Epithelial cell of prostate (primary cell): Measurements from ENCODE around the gene ASMTL.
"Not testable (repeated sequence)": the region's sequence is repeated elsewhere in the genome, so short reads cannot be mapped to it uniquely, and the experiment has no call there.

Experiments used
- DNase-seq: peaks from one replicate; pipeline ENCODE4 v3.0.0-alpha.2; 2011; ENCODE audit warnings: low read depth, low spot score
- H3K27ac ChIP-seq: fragments of 450-650 bp; 2 replicates; pipeline ENCODE4 v1.5.1; 2017; ENCODE audit warnings: mild to moderate bottlenecking

ASMTL gene

GRCh38 chrX:1442016-1442665 is 10.6 kb downstream of the ASMTL start:
- no peak overlapping the region for H3K27ac ChIP-seq
- DNase-seq: no peak

- no peak overlapping the region for H3K27ac ChIP-seq
- no peak for DNase-seq
Measured at GRCh38 chrX:1440506-1440905, 12.2 kb downstream of the ASMTL start.

GRCh38 chrX:1435241-1435895 is 17.3 kb downstream of the ASMTL start:
- DNase-seq: no peak
- no peak overlapping the region for H3K27ac ChIP-seq

- no peak overlapping the region for H3K27ac ChIP-seq
- no peak for DNase-seq
Measured at GRCh38 chrX:1434871-1435240, 17.9 kb downstream of the ASMTL start.

- DNase-seq: no peak
- H3K27ac ChIP-seq: no peak overlapping the region
Measured at GRCh38 chrX:1433646-1434357, 18.9 kb downstream of the ASMTL start.

- DNase-seq: no peak
- no peak overlapping the region for H3K27ac ChIP-seq
Measured at GRCh38 chrX:1430451-1430850, 22.3 kb downstream of the ASMTL start.

- no peak overlapping the region for H3K27ac ChIP-seq
- DNase-seq: no peak
Measured at GRCh38 chrX:1427756-1428155, 25.0 kb downstream of the ASMTL start.

GRCh38 chrX:1426321-1426720 is 26.4 kb downstream of the ASMTL start:
- not testable (repeated sequence) for H3K27ac ChIP-seq, DNase-seq

GRCh38 chrX:1425381-1425780 is 27.3 kb downstream of the ASMTL start:
- no peak overlapping the region for H3K27ac ChIP-seq
- no peak for DNase-seq

- no peak for DNase-seq
Measured at GRCh38 chrX:1424147-1424851, 28.4 kb downstream of the ASMTL start.

GRCh38 chrX:1423215-1423614 is 29.5 kb downstream of the ASMTL start:
- H3K27ac ChIP-seq: no peak overlapping the region
- no peak for DNase-seq

More at GRCh38 chrX:1424147-1424851, 28.4 kb downstream of the ASMTL start:
- no peak overlapping the region for H3K27ac ChIP-seq

GRCh38 chrX:1422135-1422465 is 30.6 kb downstream of the ASMTL start:
- no peak overlapping the region for H3K27ac ChIP-seq
- DNase-seq: no peak

GRCh38 chrX:1421433-1422134 is 31.1 kb downstream of the ASMTL start:
- no peak for DNase-seq
- no peak overlapping the region for H3K27ac ChIP-seq

GRCh38 chrX:1420371-1420770 is 32.3 kb downstream of the ASMTL start:
- no peak for DNase-seq
- H3K27ac ChIP-seq: no peak overlapping the region

- H3K27ac ChIP-seq: no peak overlapping the region
- DNase-seq: no peak
Measured at GRCh38 chrX:1419545-1420355, 33.0 kb downstream of the ASMTL start.

GRCh38 chrX:1418901-1419544 is 33.7 kb downstream of the ASMTL start:
- H3K27ac ChIP-seq: no peak overlapping the region
- DNase-seq: no peak

GRCh38 chrX:1417921-1418771 is 34.6 kb downstream of the ASMTL start:
- no peak overlapping the region for H3K27ac ChIP-seq
- no peak for DNase-seq
